Uterus (tissue), 4 donors: ENCODE data around the gene MPC1. TPM values are rescaled to one million over a fixed set of nuclear protein-coding genes. Genes with fewer than 3 reads are reported as not detected.
"Not testable (repeated sequence)": the region's sequence is repeated elsewhere in the genome, so short reads cannot be mapped to it uniquely, and the experiment has no call there.

Experiments used
- DNase-seq, 2 donors: peaks; one replicate each; pipeline ENCODE4 v3.0.0-alpha.2; 2019 to 2020
- H3K27ac ChIP-seq, 2 donors: fragments of 200-600 bp; sonication (generic); 1 replicate in 1 of 2; 2 replicates in 1 of 2; pipeline ENCODE4 v1.5.1; 2016 to 2018
- H3K27me3 ChIP-seq, 2 donors: fragments of 200-600 bp; sonication (generic); one replicate each; pipeline ENCODE4 v1.5.1; 2018 to 2019; ENCODE audit warnings: control low read depth in 1 of 2
- H3K36me3 ChIP-seq, 2 donors: fragments of 200-600 bp; sonication (generic); one replicate each; pipeline ENCODE4 v1.5.1; 2019; ENCODE audit warnings: control low read depth in 1 of 2
- H3K4me1 ChIP-seq, 2 donors: fragments of 200-600 bp; sonication (generic); one replicate each; pipeline ENCODE4 v1.5.1; 2018 to 2019; ENCODE audit warnings: control low read depth in 1 of 2
- H3K4me3 ChIP-seq, 2 donors: fragments of 200-600 bp; sonication (generic); 1 replicate in 1 of 2; 2 replicates in 1 of 2; pipeline ENCODE4 v1.5.1; 2018 to 2019; ENCODE audit warnings: mild to moderate bottlenecking in 1 of 2
- H3K9me3 ChIP-seq, 2 donors: fragments of 200-600 bp; sonication (generic); one replicate each; pipeline ENCODE4 v1.5.1; 2019; ENCODE audit warnings: control low read depth in 1 of 2
- CTCF ChIP-seq, 4 experiments: fragments of 200-600 bp in 2 of 4; fragments of 450-650 bp in 2 of 4; sonication (generic) in 2 of 4; IDR thresholded peaks; one replicate each; pipeline ENCODE4 v1.5.1; 2016 to 2019; ENCODE audit warnings: antibody characterized with exemption in 4 of 4, mild to moderate bottlenecking in 2 of 4, moderate library complexity in 1 of 4
- POLR2A ChIP-seq, 2 donors: fragments of 450-650 bp; IDR thresholded peaks; one replicate each; pipeline ENCODE4 v1.6.1; 2016; ENCODE audit warnings: antibody characterized with exemption in 2 of 2, mild to moderate bottlenecking in 1 of 2, moderate library complexity in 1 of 2
- intact Hi-C: fragments of 100-400 bp; cut with DNase I; formaldehyde crosslinking; loops from one replicate; pipeline ENCODE4 v1.15.1; 2023; ENCODE audit warnings: low total_unique reads
- total RNA-seq, 4 donors: library from RNA; depleted of rRNA in 3 of 4; stranded (reverse); fragments of >200 nt in 3 of 4; gene quantifications; one replicate each; pipeline versions ENCODE4 v1.1.0 to v1.2.4, GENCODE V29; 2014 to 2023
- donor health status: DM: yes; HTN: yes; CAD: no.

MPC1 gene
- total RNA-seq, 4 donors from 2014 or later = 14.1 to 62.1 (median 41.7) TPM

GRCh38 chr6:166346449-166346848 is 36.3 kb downstream of the MPC1 start:
- no peaks in the 10 kb centered on the region for H3K4me1 ChIP-seq
- intact Hi-C loops = no loop called here
- H3K27me3 ChIP-seq = no peaks in the 10 kb centered on the region
- DNase-seq = no peak
- TF ChIP-seq POLR2A (IDR thresholded peaks at IDR 0.05) = no peak
- no peak for TF ChIP-seq CTCF (IDR thresholded peaks at IDR 0.05)
- H3K4me3 ChIP-seq = no peak overlapping the region
- no peaks in the 10 kb centered on the region for H3K36me3 ChIP-seq
- H3K27ac ChIP-seq = no peak overlapping the region
- H3K9me3 ChIP-seq = no peaks in the 10 kb centered on the region

GRCh38 chr6:166345672-166346071 is 37.1 kb downstream of the MPC1 start:
- H3K36me3 ChIP-seq, DNase-seq, intact Hi-C loops, H3K27me3 ChIP-seq, H3K9me3 ChIP-seq, H3K27ac ChIP-seq, H3K4me1 ChIP-seq, H3K4me3 ChIP-seq: not testable (repeated sequence)

GRCh38 chr6:166344921-166345320 is 37.8 kb downstream of the MPC1 start:
- intact Hi-C loops, H3K9me3 ChIP-seq, H3K36me3 ChIP-seq, DNase-seq, H3K27me3 ChIP-seq, H3K27ac ChIP-seq, H3K4me3 ChIP-seq: not testable (repeated sequence)
- H3K4me1 ChIP-seq = peaks cover 9 to 13% of the 10 kb centered on the region in 2 donors

GRCh38 chr6:166344240-166344639 is 38.5 kb downstream of the MPC1 start:
- H3K36me3 ChIP-seq = no peaks in the 10 kb centered on the region
- TF ChIP-seq POLR2A (IDR thresholded peaks at IDR 0.05) = no peak
- DNase-seq = no peak
- H3K27ac ChIP-seq = no peak overlapping the region
- intact Hi-C loops = no loop called here
- H3K27me3 ChIP-seq = no peaks in the 10 kb centered on the region
- H3K4me1 ChIP-seq = peaks cover 9 to 13% of the 10 kb centered on the region in 2 donors
- H3K4me3 ChIP-seq = no peak overlapping the region
- H3K9me3 ChIP-seq = no peaks in the 10 kb centered on the region

- no peaks in the 10 kb centered on the region for H3K9me3 ChIP-seq
- peaks cover 9 to 13% of the 10 kb centered on the region in 2 donors for H3K4me1 ChIP-seq
- no peaks in the 10 kb centered on the region for H3K36me3 ChIP-seq
- peak overlapping the region; percentile 80 to 85 for H3K27ac ChIP-seq
- no peak for DNase-seq
- no peak for TF ChIP-seq CTCF (IDR thresholded peaks at IDR 0.05)
- TF ChIP-seq POLR2A (IDR thresholded peaks at IDR 0.05) = no peak
- H3K4me3 ChIP-seq = peak overlapping the region; percentile 97 to 99
- H3K27me3 ChIP-seq = no peaks in the 10 kb centered on the region
- intact Hi-C loops = no loop called here
Measured at GRCh38 chr6:166343150-166343487, 39.6 kb downstream of the MPC1 start.

- H3K27ac ChIP-seq = peak within 1 kb of the TSS; percentile 80 to 85
- peak; percentile 83 to 89 for TF ChIP-seq POLR2A (IDR thresholded peaks at IDR 0.05)
- TF ChIP-seq CTCF (IDR thresholded peaks at IDR 0.05) = peak in 2 of 4 experiments; percentile 10 to 14
- H3K4me1 ChIP-seq = peaks cover 9 to 13% of the 10 kb centered on the region in 2 donors
- intact Hi-C loops = no loop called here
- peak; percentile 78 to 81 for DNase-seq
- peak within 1 kb of the TSS; percentile 97 to 99 for H3K4me3 ChIP-seq
- H3K27me3 ChIP-seq = no peaks in the 10 kb centered on the region
- H3K36me3 ChIP-seq = no peaks in the 10 kb centered on the region
- H3K9me3 ChIP-seq = no peaks in the 10 kb centered on the region
Measured at GRCh38 chr6:166342349-166343149, 40.2 kb downstream of the MPC1 start, which contains the start of gene SFT2D1. Gene SFT2D1, minus strand, starts transcription at chr6:166342545. Its CDS starts 64 bp downstream, at chr6:166342481.
